Measurements from ENCODE around the gene SAMD15.

DNA sequence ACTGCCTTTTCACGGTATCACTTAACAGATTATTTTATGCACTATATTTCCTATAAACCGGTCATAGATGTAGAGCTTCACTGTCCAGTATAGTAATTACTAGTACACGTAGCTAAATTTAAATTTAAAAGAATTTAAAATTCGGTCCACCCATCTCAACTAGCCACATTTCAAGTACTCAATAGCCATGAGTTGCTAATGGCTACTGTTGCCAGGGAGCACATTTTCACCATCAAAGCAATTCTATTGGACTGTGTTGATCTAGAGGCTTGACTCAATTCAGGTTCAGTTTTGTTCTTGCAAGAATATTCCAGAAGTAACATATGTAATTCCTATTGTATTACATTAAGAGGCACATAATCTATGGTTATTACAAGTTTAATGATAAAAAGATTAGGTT lies 20.3 kb upstream of the SAMD15 start:
- TF ChIP-seq, protein P1, sequence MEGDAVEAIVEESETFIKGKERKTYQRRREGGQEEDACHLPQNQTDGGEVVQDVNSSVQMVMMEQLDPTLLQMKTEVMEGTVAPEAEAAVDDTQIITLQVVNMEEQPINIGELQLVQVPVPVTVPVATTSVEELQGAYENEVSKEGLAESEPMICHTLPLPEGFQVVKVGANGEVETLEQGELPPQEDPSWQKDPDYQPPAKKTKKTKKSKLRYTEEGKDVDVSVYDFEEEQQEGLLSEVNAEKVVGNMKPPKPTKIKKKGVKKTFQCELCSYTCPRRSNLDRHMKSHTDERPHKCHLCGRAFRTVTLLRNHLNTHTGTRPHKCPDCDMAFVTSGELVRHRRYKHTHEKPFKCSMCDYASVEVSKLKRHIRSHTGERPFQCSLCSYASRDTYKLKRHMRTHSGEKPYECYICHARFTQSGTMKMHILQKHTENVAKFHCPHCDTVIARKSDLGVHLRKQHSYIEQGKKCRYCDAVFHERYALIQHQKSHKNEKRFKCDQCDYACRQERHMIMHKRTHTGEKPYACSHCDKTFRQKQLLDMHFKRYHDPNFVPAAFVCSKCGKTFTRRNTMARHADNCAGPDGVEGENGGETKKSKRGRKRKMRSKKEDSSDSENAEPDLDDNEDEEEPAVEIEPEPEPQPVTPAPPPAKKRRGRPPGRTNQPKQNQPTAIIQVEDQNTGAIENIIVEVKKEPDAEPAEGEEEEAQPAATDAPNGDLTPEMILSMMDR (IDR thresholded peaks at IDR 0.05; ENCODE audit: low read length), result no peak
- TF ChIP-seq EZH2 (IDR thresholded peaks at IDR 0.05; ENCODE audit: borderline replicate concordance, low read length), result no peak
